ENCODE data around the gene NES. TPM values are rescaled to one million over a fixed set of nuclear protein-coding genes. Genes with fewer than 3 reads are reported as not detected.

Gene NES
- total and polyA plus RNA-seq, 2 of the 8 experiments (the other 6 are each of a cell fraction or from before 2014, with no cell fraction given) = 13.3 to 135 TPM

- no peak overlapping the region for H3K14ac ChIP-seq (ENCODE audit: insufficient read length)
- H3K27ac ChIP-seq (ENCODE audit: low read depth, low read length) = no peak overlapping the region
- H2BK5ac ChIP-seq (ENCODE audit: low read depth, low read length) = peak overlapping the region; percentile 93; the same call in 1 of the 2 replicates
- no peaks in the 10 kb centered on the region for H3K79me2 ChIP-seq (ENCODE audit: control insufficient read depth in 1 of 2, insufficient read depth in 2 of 2, low read length in 2 of 2)
- CTCF ChIA-PET (ENCODE audit: partially characterized antibody) = interaction anchor here (1.2 to 66.0 kb wide), 4 partner anchors 21 to 262 kb away, joined by 3 to 4284 read pairs (median 387); partner anchors contain the start of genes BCAN, CRABP2, HAPLN2 and ISG20L2
- peak overlapping the region; percentile 61; the same call in 1 of the 2 replicates for H2BK20ac ChIP-seq (ENCODE audit: low read length)
- peak overlapping the region; percentile 73 for H4K91ac ChIP-seq (replicated peaks; ENCODE audit: insufficient read length, low read length)
- H4K8ac ChIP-seq (ENCODE audit: extremely low read depth, insufficient read depth, low read length) = no peak overlapping the region
- POLR2A ChIA-PET (ENCODE audit: partially characterized antibody) = interaction anchor here (0.8 to 12.0 kb wide), 16 partner anchors 11 to 104 kb away, joined by 3 to 419 read pairs (median 4); partner anchors contain the start of genes CRABP2, HDGF, ISG20L2 and METTL25B
- H3K4me1 ChIP-seq (replicated peaks in 1 of 4; ENCODE audit: control insufficient read depth in 3 of 4, insufficient read depth in 4 of 4, low read length in 3 of 4) = peaks cover 11 to 81% (median 64%) of the 10 kb centered on the region in 4 experiments
- H2AK5ac ChIP-seq (ENCODE audit: low read depth, low read length) = peak overlapping the region; percentile 72; the same call in 1 of the 2 replicates
- H3K18ac ChIP-seq (ENCODE audit: extremely low read depth, low read length) = peak overlapping the region; percentile 87
- no peak overlapping the region for H3K56ac ChIP-seq (replicated peaks; ENCODE audit: insufficient read length, low read depth, low read length)
- H3K9me3 ChIP-seq (ENCODE audit: insufficient read depth in 2 of 2, low read depth in 1 of 2, low read length in 1 of 2) = no peaks in the 10 kb centered on the region
- H3K27me3 ChIP-seq (replicated peaks in 1 of 4; ENCODE audit: control insufficient read depth in 3 of 4, extremely low read depth in 1 of 4, insufficient read depth in 3 of 4, low read length in 3 of 4) = no peaks in the 10 kb centered on the region
- H4K20me1 ChIP-seq (replicated peaks in 1 of 2; ENCODE audit: control insufficient read depth in 1 of 2, insufficient read depth in 2 of 2, low read length in 2 of 2) = peaks cover 0 to 1% of the 10 kb centered on the region in 2 experiments
- peak overlapping the region; percentile 99; the same call in 1 of the 2 replicates for H2BK15ac ChIP-seq (ENCODE audit: low read length)
- H3K4ac ChIP-seq (replicated peaks; ENCODE audit: insufficient read length, low read depth, low read length) = no peak overlapping the region
- DNase-seq (ENCODE audit: low read depth in 1 of 2, low spot score in 2 of 2) (no peak), FAIRE-seq (no peak)
- H3K36me3 ChIP-seq (ENCODE audit: control insufficient read depth in 2 of 4, insufficient read depth in 4 of 4, low read length in 3 of 4) = no peaks in the 10 kb centered on the region; a peak in 1 of 8 replicates
- WGBS, 2 experiments (ENCODE audit: extremely low coverage in 1 of 2, insufficient coverage in 1 of 2, insufficient read length in 1 of 2, insufficient replicate concordance in 2 of 2, low coverage in 1 of 2, low lambda C conversion rate in 2 of 2, missing lambda C conversion rate in 1 of 2) = 66% methylated on average over 3 of the region's 3 CpGs; no CpG with 5 or more reads in 1 of the 2 experiments
- H4K5ac ChIP-seq (ENCODE audit: insufficient read length, low read depth, low read length) = no peak overlapping the region
- H2AFZ ChIP-seq (ENCODE audit: low read length) = no peak overlapping the region
- H2BK12ac ChIP-seq (ENCODE audit: low read depth, low read length) = peak overlapping the region; percentile 68; the same call in 1 of the 2 replicates
- H3K4me2 ChIP-seq (ENCODE audit: insufficient read depth in 1 of 2, low read depth in 2 of 2, low read length in 2 of 2) = no peak overlapping the region
- H3K23me2 ChIP-seq (ENCODE audit: low read depth, low read length) = peaks cover 2% of the 10 kb centered on the region
- H3K4me3 ChIP-seq (ENCODE audit: extremely low read depth in 1 of 4, insufficient read depth in 2 of 4, low read depth in 3 of 4, low read length in 4 of 4) = no peak overlapping the region
- no peak overlapping the region for H3K9ac ChIP-seq (replicated peaks in 1 of 4; ENCODE audit: extremely low read depth in 1 of 4, low read depth in 3 of 4, low read length in 3 of 4)
- no peak overlapping the region for H3K23ac ChIP-seq (ENCODE audit: insufficient read length)
- no peak overlapping the region for H2BK120ac ChIP-seq (replicated peaks; ENCODE audit: low read depth, low read length)
- H3K79me1 ChIP-seq (ENCODE audit: low read depth, low read length) = no peaks in the 10 kb centered on the region; the same call in 1 of the 2 replicates
- TF ChIP-seq CTCF (IDR thresholded peaks at IDR 0.05; ENCODE audit: control extremely low read depth in 1 of 3, insufficient read depth in 1 of 3, low read depth in 1 of 3, low read length in 3 of 3) = no peak
- TF ChIP-seq KDM1A (IDR thresholded peaks at IDR 0.05; ENCODE audit: borderline replicate concordance, low read length) = no peak
- TF ChIP-seq POU5F1 (IDR thresholded peaks at IDR 0.05; ENCODE audit: low read depth, low read length) = no peak
- no peak for TF ChIP-seq SIRT6 (IDR thresholded peaks at IDR 0.05; ENCODE audit: low read length)
- no peak for TF ChIP-seq CTBP2 (IDR thresholded peaks at IDR 0.05; ENCODE audit: borderline replicate concordance, insufficient read depth, insufficient read length, low read length)
- no peak for TF ChIP-seq POLR2A (IDR thresholded peaks at IDR 0.05; ENCODE audit: control extremely low read depth in 1 of 2, low read depth in 2 of 2, low read length in 2 of 2)
- no peak for TF ChIP-seq JUN (IDR thresholded peaks at IDR 0.05; ENCODE audit: low read depth, low read length)
- TF ChIP-seq CBX5 (IDR thresholded peaks at IDR 0.05; ENCODE audit: low read depth, low read length) = no peak
- no peak for TF ChIP-seq RFX5 (IDR thresholded peaks at IDR 0.05; ENCODE audit: borderline replicate concordance, low read depth, low read length)
- no peak for TF ChIP-seq TBP (IDR thresholded peaks at IDR 0.05; ENCODE audit: low read depth, low read length)
- TF ChIP-seq FOSL1 (IDR thresholded peaks at IDR 0.05; ENCODE audit: insufficient read depth, low read depth, low read length) = no peak
These were observed 11.7 kb downstream of the NES start for GRCh38 chr1:156665539-156665938.
